IMR-90 (cell line): ENCODE results near the gene MICALL2. TPM values are rescaled to one million over a fixed set of nuclear protein-coding genes. Genes with fewer than 3 reads are reported as not detected.

Experiments
- ATAC-seq: fragments of 200-7000 bp; cut with Tn5 transposase; 2 replicates; pipeline ENCODE4 v1.9.1; 2020; ENCODE audit warnings: low read depth, mild to moderate bottlenecking, moderate library complexity
- BruUV-seq: library from RNA; stranded (reverse); fragments of 400-500 nt; replicated peaks from 2 replicates; lab custom pipeline; 2021; lab: Mats Ljungman, UMichigan
- CTCF ChIA-PET: fragments of 300-600 bp; formaldehyde crosslinking; extraction: SDS; loops from one replicate; lab custom pipeline; 2021; ENCODE audit warnings: antibody characterized with exemption; lab: Yijun Ruan, JAX
- POLR2A ChIA-PET: fragments of 300-600 bp; sonication (Branson Sonifier 250); formaldehyde crosslinking; loops from one replicate; lab custom pipeline; 2022; ENCODE audit warnings: antibody characterized with exemption; ENCODE audit not compliant: unreplicated experiment; lab: Charles Lee
- DNase-seq: peaks from one replicate; pipeline ENCODE4 v3.0.0; 2013
- H2AFZ ChIP-seq: replicated peaks from 2 replicates; pipeline ENCODE3; 2013; ENCODE audit warnings: low read length, mild to moderate bottlenecking; ENCODE audit not compliant: poor library complexity
- H2AK5ac ChIP-seq: 2 replicates; pipeline ENCODE4 v1.6.1; 2013; ENCODE audit warnings: low read depth, low read length, inconsistent platforms
- H2AK9ac ChIP-seq: replicated peaks from 2 replicates; pipeline ENCODE3; 2013; ENCODE audit warnings: mild to moderate bottlenecking, low read depth, low read length, moderate library complexity; ENCODE audit not compliant: poor library complexity
- H2BK120ac ChIP-seq: 2 replicates; pipeline ENCODE4 v1.6.1; 2013; ENCODE audit warnings: low read depth, low read length, inconsistent platforms
- H2BK15ac ChIP-seq: 3 replicates; pipeline ENCODE4 v1.6.1; 2013; ENCODE audit warnings: low read depth, low read length, inconsistent platforms
- H2BK20ac ChIP-seq: 2 replicates; pipeline ENCODE4 v1.6.1; 2013; ENCODE audit warnings: low read depth, mild to moderate bottlenecking, inconsistent platforms, low read length, moderate library complexity
- H2BK5ac ChIP-seq: 2 replicates; pipeline ENCODE4 v1.6.1; 2013; ENCODE audit warnings: mild to moderate bottlenecking, low read depth, low read length, inconsistent platforms; ENCODE audit not compliant: poor library complexity, severe bottlenecking
- H3K14ac ChIP-seq: replicated peaks from 2 replicates; pipeline ENCODE4 v1.6.1; 2013; ENCODE audit warnings: low read depth, low read length, inconsistent platforms
- H3K18ac ChIP-seq: 2 replicates; pipeline ENCODE4 v1.6.1; 2013; ENCODE audit warnings: low read depth, low read length, control low read depth
- H3K23ac ChIP-seq: 2 replicates; pipeline ENCODE4 v1.6.1; 2013; ENCODE audit warnings: low read depth, low read length, inconsistent platforms
- H3K27ac ChIP-seq: 2 replicates; pipeline ENCODE4 v1.5.1; 2013; ENCODE audit warnings: mild to moderate bottlenecking, control low read depth, low read length; ENCODE audit not compliant: insufficient read depth
- H3K27me3 ChIP-seq: 2 replicates; pipeline ENCODE4 v1.6.1; 2013; ENCODE audit warnings: low read length; ENCODE audit not compliant: control insufficient read depth, insufficient read depth
- H3K36me3 ChIP-seq: 2 replicates; pipeline ENCODE4 v1.6.1; 2013; ENCODE audit warnings: low read length, mixed read lengths; ENCODE audit not compliant: control insufficient read depth, insufficient read depth
- H3K4ac ChIP-seq: 2 replicates; pipeline ENCODE4 v1.6.1; 2013; ENCODE audit warnings: low read depth, low read length, inconsistent platforms
- H3K4me1 ChIP-seq: 2 replicates; pipeline ENCODE4 v1.6.1; 2013; ENCODE audit warnings: low read length, mixed read lengths; ENCODE audit not compliant: control insufficient read depth, insufficient read depth
- H3K4me2 ChIP-seq: 2 replicates; pipeline ENCODE4 v1.6.1; 2013; ENCODE audit warnings: low read depth, mild to moderate bottlenecking, control low read depth, low read length, moderate library complexity
- H3K4me3 ChIP-seq: 2 replicates; pipeline ENCODE4 v1.5.1; 2013; ENCODE audit warnings: low read depth, mild to moderate bottlenecking, control low read depth, low read length, moderate library complexity; ENCODE audit not compliant: insufficient read depth
- H3K56ac ChIP-seq: 2 replicates; pipeline ENCODE4 v1.6.1; 2013; ENCODE audit warnings: low read length, inconsistent platforms; ENCODE audit not compliant: insufficient read depth; ENCODE audit errors: extremely low read depth
- H3K79me1 ChIP-seq, 2 experiments: 2 replicates each; pipeline ENCODE4 v1.6.1; 2013; ENCODE audit warnings: low read length in 2 of 2, inconsistent platforms in 1 of 2, low read depth in 1 of 2
- H3K9ac ChIP-seq: 2 replicates; pipeline ENCODE4 v1.6.1; 2013; ENCODE audit warnings: low read depth, low read length, control low read depth
- H3K9me1 ChIP-seq: 2 replicates; pipeline ENCODE4 v1.6.1; 2013; ENCODE audit warnings: low read length, inconsistent platforms; ENCODE audit not compliant: insufficient read depth
- H3K9me3 ChIP-seq: 2 replicates; pipeline ENCODE4 v1.6.1; 2013; ENCODE audit warnings: low read length; ENCODE audit not compliant: control insufficient read depth, insufficient read depth
- H4K20me1 ChIP-seq: 2 replicates; pipeline ENCODE4 v1.6.1; 2013; ENCODE audit warnings: low read length, inconsistent platforms; ENCODE audit not compliant: insufficient read depth
- H4K5ac ChIP-seq: 2 replicates; pipeline ENCODE4 v1.6.1; 2013; ENCODE audit warnings: mild to moderate bottlenecking, low read depth, low read length, control low read depth
- H4K8ac ChIP-seq, 2 experiments: 2 replicates each; pipeline ENCODE4 v1.6.1; 2013; ENCODE audit warnings: low read depth in 2 of 2, low read length in 2 of 2, control low read depth in 1 of 2, inconsistent platforms in 1 of 2
- H4K91ac ChIP-seq: 2 replicates; pipeline ENCODE4 v1.6.1; 2013; ENCODE audit warnings: low read depth, low read length, inconsistent platforms; ENCODE audit not compliant: insufficient read depth
- BHLHE40 ChIP-seq: fragments of 150-350 bp; IDR thresholded peaks from 2 replicates; pipeline ENCODE4 v1.6.1; 2016; ENCODE audit warnings: mild to moderate bottlenecking, low read depth, low read length
- CEBPB ChIP-seq: IDR thresholded peaks from 2 replicates; pipeline ENCODE4 v1.6.1; 2012; ENCODE audit warnings: low read depth, low read length, improper control_type of control experiment
- CHD1 ChIP-seq: IDR thresholded peaks from 2 replicates; pipeline ENCODE4 v1.6.1; 2012; ENCODE audit warnings: low read depth, low read length, improper control_type of control experiment
- MAFK ChIP-seq: IDR thresholded peaks from 2 replicates; pipeline ENCODE4 v1.6.1; 2012; ENCODE audit warnings: low read depth, low read length, improper control_type of control experiment
- MAZ ChIP-seq: IDR thresholded peaks from 2 replicates; pipeline ENCODE4 v1.6.1; 2012; ENCODE audit warnings: low read depth, mild to moderate bottlenecking, low read length, improper control_type of control experiment, moderate library complexity, borderline replicate concordance
- MXI1 ChIP-seq: IDR thresholded peaks from 2 replicates; pipeline ENCODE4 v1.6.1; 2012; ENCODE audit warnings: low read depth, mild to moderate bottlenecking, low read length, moderate library complexity, borderline replicate concordance
- NFE2L2 ChIP-seq: fragments of 150-350 bp; IDR thresholded peaks from 2 replicates; pipeline ENCODE4 v1.6.1; 2016; ENCODE audit warnings: low read depth, mild to moderate bottlenecking, low read length
- RAD21 ChIP-seq: IDR thresholded peaks from 2 replicates; pipeline ENCODE4 v1.6.1; 2012; ENCODE audit warnings: low read length, improper control_type of control experiment
- RCOR1 ChIP-seq: IDR thresholded peaks from 2 replicates; pipeline ENCODE4 v1.6.1; 2012; ENCODE audit warnings: mild to moderate bottlenecking, low read length, improper control_type of control experiment; ENCODE audit not compliant: insufficient replicate concordance
- RFX5 ChIP-seq: IDR thresholded peaks from 2 replicates; pipeline ENCODE4 v1.8.0; 2012; ENCODE audit warnings: low read depth, mild to moderate bottlenecking, low read length, moderate library complexity
- SMC3 ChIP-seq: fragments of 150-350 bp; IDR thresholded peaks from 2 replicates; pipeline ENCODE4 v1.6.1; 2016; ENCODE audit warnings: low read depth, mild to moderate bottlenecking, antibody characterized with exemption, low read length, moderate library complexity
- USF2 ChIP-seq: fragments of 150-350 bp; IDR thresholded peaks from 2 replicates; pipeline ENCODE4 v1.6.1; 2017; ENCODE audit warnings: mild to moderate bottlenecking, antibody characterized with exemption, low read length, low read depth
- WGBS, 2 experiments: methylation state at CpG; one replicate each; pipeline versions ENCODE4 v1.1.5 to v1.1.7; 2013; ENCODE audit warnings: missing lambda C conversion rate in 2 of 2; ENCODE audit not compliant: insufficient read length in 1 of 2; ENCODE audit errors: extremely low coverage in 2 of 2; 5-methylcytosine and 5-hydroxymethylcytosine counted together
- dilution Hi-C: fragments of 300-500 bp; cut with HindIII; formaldehyde crosslinking; loops from one replicate; pipeline ENCODE4 v1.14.3; 2018; ENCODE audit warnings: low sequenced_read_pairs; ENCODE audit not compliant: unreplicated experiment
- in situ Hi-C: fragments of 300-500 bp; cut with MboI; formaldehyde crosslinking; loops from 3 replicates; pipeline ENCODE4 v1.14.3; 2019; ENCODE audit warnings: low sequenced_read_pairs, inconsistent platforms, mixed read lengths
- intact Hi-C: fragments of 100-400 bp; cut with micrococcal nuclease; formaldehyde crosslinking; loops from 2 replicates; pipeline ENCODE4 v1.10.0; 2022
- polyA plus RNA-seq, 3 experiments: library from polyadenylated mRNA; depleted of rRNA; stranded (reverse); fragments of >200 nt; gene quantifications; 2 replicates each; pipeline ENCODE4 v1.2.3, GENCODE V29; 2012; ENCODE audit warnings: low replicate concordance in 1 of 3
- total RNA-seq: library from RNA; depleted of rRNA; stranded (reverse); fragments of >200 nt; gene quantifications from 2 replicates; pipeline ENCODE4 v1.2.3, GENCODE V29; 2012
- TF ChIP-seq, protein P1 (sequence below): conservative IDR thresholded peaks from 2 replicates; pipeline ENCODE4 v1.5.1; 2012; ENCODE audit warnings: mild to moderate bottlenecking, low read depth, low read length, improper control_type of control experiment
- TF ChIP-seq, protein P2 (sequence below): fragments of 150-350 bp; IDR thresholded peaks from 2 replicates; pipeline ENCODE4 v1.6.1; 2016; ENCODE audit warnings: low read depth, mild to moderate bottlenecking, low read length, moderate library complexity, borderline replicate concordance

MICALL2 gene
- total and polyA plus RNA-seq, 2 of the 4 experiments (the other 2 are of a cell fraction), result 6.6 to 34.1 TPM

GRCh38 chr7:1466524-1467271 lies 7.4 kb upstream of the MICALL2 start:
- no peak overlapping the region; the same call in 1 of the 2 replicates for H4K5ac ChIP-seq
- H4K20me1 ChIP-seq, result no peaks in the 10 kb centered on the region
- peak overlapping the region; percentile 95 for H2AK9ac ChIP-seq
- no peak overlapping the region for H3K14ac ChIP-seq
- H2BK5ac ChIP-seq, result peak overlapping the region; percentile 3
- peak; percentile 86 for ATAC-seq
- no peak overlapping the region for H3K18ac ChIP-seq
- H3K36me3 ChIP-seq, result peaks cover 22% of the 10 kb centered on the region; the same call in 1 of the 2 replicates
- peak; percentile 41 for DNase-seq
- H3K9ac ChIP-seq, result peak overlapping the region; percentile 11; the same call in 1 of the 2 replicates
- peak overlapping the region; percentile 24; the same call in 1 of the 2 replicates for H4K91ac ChIP-seq
- H3K23ac ChIP-seq, result no peak overlapping the region
- H2BK120ac ChIP-seq, result no peak overlapping the region
- peak overlapping the region; percentile 64 for H2AFZ ChIP-seq
- H3K4me2 ChIP-seq, result 0 out of 2 replicates have a peak overlapping the region, but pooled peaks have one; percentile 66
- H2BK15ac ChIP-seq, result no peak overlapping the region; the same call in 2 of the 3 replicates
- H3K9me3 ChIP-seq, result no peaks in the 10 kb centered on the region
- no CpG with 5 or more reads among the region's 17 CpGs for WGBS, 2 experiments
- in situ Hi-C loops, result no loop called here
- H3K4me3 ChIP-seq, result no peak overlapping the region
- dilution Hi-C loops, result no loop called here
- peak overlapping the region; percentile 18 for H3K27ac ChIP-seq
- H2BK20ac ChIP-seq, result no peak overlapping the region
- peaks cover 3% of the 10 kb centered on the region; the same call in 1 of the 2 replicates for H3K9me1 ChIP-seq
- POLR2A ChIA-PET, result no interaction called here
- no TSS peak for BruUV-seq
- H3K56ac ChIP-seq, result no peak overlapping the region
- H3K4ac ChIP-seq, result peak overlapping the region; percentile 56; the same call in 1 of the 2 replicates
- no peaks in the 10 kb centered on the region for H3K27me3 ChIP-seq
- 0 out of 2 replicates have a peak overlapping the region, but pooled peaks have one; percentile 29 for H2AK5ac ChIP-seq
- peaks cover 10% of the 10 kb centered on the region for H3K4me1 ChIP-seq
- CTCF ChIA-PET, result no interaction called here
- intact Hi-C loops, result no loop called here
- H4K8ac ChIP-seq, result peak overlapping the region in 1 of 2 experiments; percentile 40; a peak in 1 of 4 replicates
- no peaks in the 10 kb centered on the region for H3K79me1 ChIP-seq
- TF ChIP-seq NFE2L2 (no peak), USF2 (no peak), SMC3 (no peak), MXI1 (no peak), CEBPB (no peak), MAFK (no peak), BHLHE40 (no peak), RFX5 (no peak), CHD1 (no peak), MAZ (no peak), RCOR1 (no peak), RAD21 (no peak)
- TF ChIP-seq, protein P1, sequence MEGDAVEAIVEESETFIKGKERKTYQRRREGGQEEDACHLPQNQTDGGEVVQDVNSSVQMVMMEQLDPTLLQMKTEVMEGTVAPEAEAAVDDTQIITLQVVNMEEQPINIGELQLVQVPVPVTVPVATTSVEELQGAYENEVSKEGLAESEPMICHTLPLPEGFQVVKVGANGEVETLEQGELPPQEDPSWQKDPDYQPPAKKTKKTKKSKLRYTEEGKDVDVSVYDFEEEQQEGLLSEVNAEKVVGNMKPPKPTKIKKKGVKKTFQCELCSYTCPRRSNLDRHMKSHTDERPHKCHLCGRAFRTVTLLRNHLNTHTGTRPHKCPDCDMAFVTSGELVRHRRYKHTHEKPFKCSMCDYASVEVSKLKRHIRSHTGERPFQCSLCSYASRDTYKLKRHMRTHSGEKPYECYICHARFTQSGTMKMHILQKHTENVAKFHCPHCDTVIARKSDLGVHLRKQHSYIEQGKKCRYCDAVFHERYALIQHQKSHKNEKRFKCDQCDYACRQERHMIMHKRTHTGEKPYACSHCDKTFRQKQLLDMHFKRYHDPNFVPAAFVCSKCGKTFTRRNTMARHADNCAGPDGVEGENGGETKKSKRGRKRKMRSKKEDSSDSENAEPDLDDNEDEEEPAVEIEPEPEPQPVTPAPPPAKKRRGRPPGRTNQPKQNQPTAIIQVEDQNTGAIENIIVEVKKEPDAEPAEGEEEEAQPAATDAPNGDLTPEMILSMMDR, result no peak
- TF ChIP-seq, protein P2, sequence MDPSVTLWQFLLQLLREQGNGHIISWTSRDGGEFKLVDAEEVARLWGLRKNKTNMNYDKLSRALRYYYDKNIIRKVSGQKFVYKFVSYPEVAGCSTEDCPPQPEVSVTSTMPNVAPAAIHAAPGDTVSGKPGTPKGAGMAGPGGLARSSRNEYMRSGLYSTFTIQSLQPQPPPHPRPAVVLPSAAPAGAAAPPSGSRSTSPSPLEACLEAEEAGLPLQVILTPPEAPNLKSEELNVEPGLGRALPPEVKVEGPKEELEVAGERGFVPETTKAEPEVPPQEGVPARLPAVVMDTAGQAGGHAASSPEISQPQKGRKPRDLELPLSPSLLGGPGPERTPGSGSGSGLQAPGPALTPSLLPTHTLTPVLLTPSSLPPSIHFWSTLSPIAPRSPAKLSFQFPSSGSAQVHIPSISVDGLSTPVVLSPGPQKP, result no peak
